Stimulated activated CD4-positive, alpha-beta T cell treated with anti-CD3 and anti-CD28 coated beads, Interleukin-4, amount 100 ng/mL, for 1 hour (primary cell): ENCODE measurements around the gene NEK9.
"Not testable (repeated sequence)": the region's sequence is repeated elsewhere in the genome, so short reads cannot be mapped to it uniquely, and the experiment has no call there.

Experiments
- DNase-seq: peaks from one replicate; pipeline ENCODE4 v3.0.0-alpha.2; 2020

NEK9 gene

GRCh38 chr14:75098682-75099081 lies 28.2 kb downstream of the NEK9 start:
- DNase-seq: no peak

GRCh38 chr14:75098212-75098611 lies 28.6 kb downstream of the NEK9 start:
- DNase-seq: no peak

GRCh38 chr14:75096959-75097358 lies 29.9 kb downstream of the NEK9 start:
- no peak for DNase-seq

- no peak for DNase-seq
Measured at GRCh38 chr14:75095690-75096089, 31.2 kb downstream of the NEK9 start.

GRCh38 chr14:75094896-75095295 lies 32.0 kb downstream of the NEK9 start:
- no peak for DNase-seq

GRCh38 chr14:75092698-75093097 lies 34.1 kb downstream of the NEK9 start:
- no peak for DNase-seq

GRCh38 chr14:75091251-75091650 lies 35.6 kb downstream of the NEK9 start:
- no peak for DNase-seq

GRCh38 chr14:75090353-75090752 lies 36.5 kb downstream of the NEK9 start:
- no peak for DNase-seq

- no peak for DNase-seq
Measured at GRCh38 chr14:75088566-75089373, 38.1 kb downstream of the NEK9 start.

- DNase-seq: no peak
Measured at GRCh38 chr14:75088153-75088552, 38.7 kb downstream of the NEK9 start.

- DNase-seq: no peak
Measured at GRCh38 chr14:75084513-75084912, 42.3 kb downstream of the NEK9 start.

- no peak for DNase-seq
Measured at GRCh38 chr14:75083271-75083670, 43.6 kb downstream of the NEK9 start.

GRCh38 chr14:75081660-75082229 lies 45.1 kb downstream of the NEK9 start:
- no peak for DNase-seq

GRCh38 chr14:75079521-75079920 lies 47.3 kb downstream of the NEK9 start:
- no peak for DNase-seq

GRCh38 chr14:75077794-75078193 lies 49.1 kb downstream of the NEK9 start:
- DNase-seq: no peak

GRCh38 chr14:75070383-75070782 lies 56.5 kb downstream of the NEK9 start:
- no peak for DNase-seq

GRCh38 chr14:75069811-75070145 lies 57.1 kb downstream of the NEK9 start:
- no peak for DNase-seq

GRCh38 chr14:75069121-75069810 lies 57.6 kb downstream of the NEK9 start, which contains the start of gene ZC2HC1C:
TSS of gene ZC2HC1C (plus strand) at chr14:75069641. CDS start at chr14:75070574, 933 bp downstream.
- peak; percentile 64 for DNase-seq

- no peak for DNase-seq
Measured at GRCh38 chr14:75068294-75069120, 58.3 kb downstream of the NEK9 start.

GRCh38 chr14:75067765-75068164 lies 59.1 kb downstream of the NEK9 start:
- not testable (repeated sequence) for DNase-seq

GRCh38 chr14:75067212-75067611 lies 59.6 kb downstream of the NEK9 start:
- DNase-seq: no peak

- no peak for DNase-seq
Measured at GRCh38 chr14:75066691-75067090, 60.2 kb downstream of the NEK9 start.

GRCh38 chr14:75064205-75064567 lies 62.7 kb downstream of the NEK9 start:
- no peak for DNase-seq
